Left ventricle myocardium inferior (tissue), 1 donor: ENCODE results near the gene GULP1. TPM values are rescaled to one million over a fixed set of nuclear protein-coding genes. Genes with fewer than 3 reads are reported as not detected.
A peak's percentile ranks its signal among the peaks of the same experiment; 100 is the strongest.

ENCODE experiments used
- DNase-seq: peaks from one replicate; pipeline ENCODE4 v3.0.0-alpha.2; 2020
- H3K27ac ChIP-seq: fragments of 200-600 bp; replicated peaks from 2 replicates; pipeline ENCODE4 v1.8.0; 2021
- H3K27me3 ChIP-seq: fragments of 200-600 bp; 2 replicates; pipeline ENCODE4 v1.8.0; 2021; ENCODE audit warnings: low read depth
- H3K36me3 ChIP-seq: fragments of 200-600 bp; 2 replicates; pipeline ENCODE4 v1.8.0; 2021
- H3K4me1 ChIP-seq: fragments of 200-600 bp; 2 replicates; pipeline ENCODE4 v1.8.0; 2021
- H3K4me3 ChIP-seq: fragments of 200-600 bp; 2 replicates; pipeline ENCODE4 v1.8.0; 2021; ENCODE audit warnings: mild to moderate bottlenecking, moderate library complexity
- H3K9me3 ChIP-seq: fragments of 200-600 bp; replicated peaks from 2 replicates; pipeline ENCODE4 v1.8.0; 2021
- intact Hi-C: fragments of 100-400 bp; cut with micrococcal nuclease; formaldehyde crosslinking; loops from one replicate; pipeline ENCODE4 v1.11.0; 2022
- total RNA-seq: library from RNA; stranded (reverse); fragmentation: NEBNext Ultra II Directional; extraction: Animal tissue kit (Norgen Biotek cat#: 25700); gene quantifications from one replicate; pipeline ENCODE4 v1.2.1, GENCODE V29; 2021
- TF ChIP-seq, protein P1 (sequence below): fragments of 200-600 bp; IDR thresholded peaks from 2 replicates; pipeline ENCODE4 v1.8.0; 2021; ENCODE audit warnings: antibody characterized with exemption, mild to moderate bottlenecking, borderline replicate concordance
- donor health status: DM: no; HTN: yes; CAD: no; lungs with severe emphysema.

The GULP1 gene
- total RNA-seq, 1 donor from 2014 or later: 5.7 TPM

DNA sequence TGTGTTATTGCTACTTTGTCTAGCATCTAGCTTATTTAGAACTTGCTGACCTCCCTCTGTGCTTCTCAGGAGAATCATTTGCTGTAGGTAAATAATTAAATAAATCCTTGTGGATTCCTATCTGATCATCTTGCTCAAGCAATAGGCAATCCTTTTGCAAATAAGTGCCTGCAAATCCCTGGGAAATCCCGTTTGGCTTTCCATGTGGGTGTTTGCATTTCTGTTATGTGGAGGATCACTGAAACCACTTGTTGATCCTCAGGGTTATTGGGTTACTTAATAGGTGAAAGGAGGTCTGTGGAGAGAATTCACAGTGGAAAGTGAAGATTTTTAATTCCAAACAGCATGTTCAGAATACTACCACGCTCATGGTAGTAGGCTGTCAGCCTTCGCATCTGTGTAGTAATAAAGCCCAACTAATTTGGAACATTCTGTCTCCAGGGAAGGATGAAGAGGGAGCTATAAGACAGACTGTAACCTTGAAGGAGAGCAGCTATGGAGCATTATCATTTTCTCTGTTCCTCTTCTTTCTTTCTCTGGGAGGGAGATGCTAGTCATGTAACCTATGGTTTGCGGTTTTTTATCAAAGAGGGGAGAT, 72.5 kb downstream of the GULP1 start:
- TF ChIP-seq, protein P1, sequence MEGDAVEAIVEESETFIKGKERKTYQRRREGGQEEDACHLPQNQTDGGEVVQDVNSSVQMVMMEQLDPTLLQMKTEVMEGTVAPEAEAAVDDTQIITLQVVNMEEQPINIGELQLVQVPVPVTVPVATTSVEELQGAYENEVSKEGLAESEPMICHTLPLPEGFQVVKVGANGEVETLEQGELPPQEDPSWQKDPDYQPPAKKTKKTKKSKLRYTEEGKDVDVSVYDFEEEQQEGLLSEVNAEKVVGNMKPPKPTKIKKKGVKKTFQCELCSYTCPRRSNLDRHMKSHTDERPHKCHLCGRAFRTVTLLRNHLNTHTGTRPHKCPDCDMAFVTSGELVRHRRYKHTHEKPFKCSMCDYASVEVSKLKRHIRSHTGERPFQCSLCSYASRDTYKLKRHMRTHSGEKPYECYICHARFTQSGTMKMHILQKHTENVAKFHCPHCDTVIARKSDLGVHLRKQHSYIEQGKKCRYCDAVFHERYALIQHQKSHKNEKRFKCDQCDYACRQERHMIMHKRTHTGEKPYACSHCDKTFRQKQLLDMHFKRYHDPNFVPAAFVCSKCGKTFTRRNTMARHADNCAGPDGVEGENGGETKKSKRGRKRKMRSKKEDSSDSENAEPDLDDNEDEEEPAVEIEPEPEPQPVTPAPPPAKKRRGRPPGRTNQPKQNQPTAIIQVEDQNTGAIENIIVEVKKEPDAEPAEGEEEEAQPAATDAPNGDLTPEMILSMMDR: no peak
- intact Hi-C loops: loop anchor here (10.0 kb wide), 1 partner anchor 69 kb away; the partner anchor contains the start of gene GULP1
- H3K36me3 ChIP-seq: no peaks in the 10 kb centered on the region
- H3K4me3 ChIP-seq: no peak overlapping the region
- H3K9me3 ChIP-seq: no peaks in the 10 kb centered on the region
- no peaks in the 10 kb centered on the region for H3K4me1 ChIP-seq
- no peak for DNase-seq
- H3K27ac ChIP-seq: no peak overlapping the region
- H3K27me3 ChIP-seq: no peaks in the 10 kb centered on the region

DNA sequence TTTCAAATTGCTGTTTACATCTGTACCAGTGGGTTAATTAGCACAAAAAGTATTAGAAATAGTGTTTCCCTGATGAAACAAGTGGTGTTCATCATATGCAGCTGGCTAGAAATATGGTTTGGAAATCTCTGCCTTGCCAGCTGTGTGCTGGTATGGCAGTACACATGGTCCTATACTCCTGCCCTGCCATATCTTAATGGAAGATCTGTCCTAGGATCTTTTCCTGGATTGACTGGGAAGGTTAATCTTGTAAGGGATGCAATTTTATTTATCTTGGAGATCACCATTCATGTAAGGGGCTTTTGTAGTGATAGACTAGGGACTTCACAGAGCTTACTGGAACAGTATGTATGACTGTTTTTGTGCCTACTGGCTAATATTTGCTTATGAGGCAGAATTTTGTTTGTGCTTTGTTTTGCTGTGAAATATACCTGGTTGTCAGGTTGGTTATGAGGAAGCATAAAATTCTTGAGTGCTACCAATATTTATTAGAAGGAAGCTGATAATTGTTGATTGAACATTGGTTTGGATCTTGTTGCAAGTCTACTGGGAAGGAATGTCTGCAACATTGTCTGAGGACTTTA, 73.5 kb downstream of the GULP1 start:
- TF ChIP-seq, protein P1: no peak
- H3K36me3 ChIP-seq: no peaks in the 10 kb centered on the region

DNA sequence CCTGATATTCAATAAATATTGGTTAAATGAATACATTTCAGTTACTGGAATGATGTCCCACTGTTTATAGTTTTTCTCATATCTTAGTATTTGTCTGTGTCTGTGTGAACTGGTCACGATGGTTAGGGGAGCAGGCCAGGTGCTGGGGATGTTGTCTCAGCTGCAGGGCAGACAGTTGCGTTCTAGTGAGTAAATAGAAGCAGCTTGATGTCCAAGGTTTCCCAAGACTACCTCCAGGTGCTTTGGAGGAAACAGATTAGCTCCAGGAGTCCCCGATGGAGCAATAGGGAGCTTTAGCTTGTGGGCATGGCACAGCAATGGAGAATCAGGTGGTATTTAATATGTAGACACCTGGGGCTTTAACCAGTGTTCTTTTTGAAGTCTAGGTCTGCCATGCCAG, 75.5 kb downstream of the GULP1 start:
- no peak for DNase-seq
- Histone ChIP-seq H3K27ac (no peak overlapping the region), H3K27me3 (no peaks in the 10 kb centered on the region), H3K4me1 (no peaks in the 10 kb centered on the region), H3K4me3 (no peak overlapping the region), H3K36me3 (no peaks in the 10 kb centered on the region), H3K9me3 (no peaks in the 10 kb centered on the region)
- TF ChIP-seq, protein P1: no peak
- intact Hi-C loops: loop anchor here (10.0 kb wide), 1 partner anchor 72 kb away; the partner anchor contains the start of gene GULP1

More for the DNA sequence above, 73.5 kb downstream of the GULP1 start:
- H3K4me3 ChIP-seq: no peak overlapping the region
- no peak for DNase-seq
- H3K27me3 ChIP-seq: no peaks in the 10 kb centered on the region
- no peak overlapping the region for H3K27ac ChIP-seq
- no peaks in the 10 kb centered on the region for H3K4me1 ChIP-seq
- intact Hi-C loops: loop anchor here (10.0 kb wide), 1 partner anchor 70 kb away; the partner anchor contains the start of gene GULP1
- H3K9me3 ChIP-seq: no peaks in the 10 kb centered on the region

DNA sequence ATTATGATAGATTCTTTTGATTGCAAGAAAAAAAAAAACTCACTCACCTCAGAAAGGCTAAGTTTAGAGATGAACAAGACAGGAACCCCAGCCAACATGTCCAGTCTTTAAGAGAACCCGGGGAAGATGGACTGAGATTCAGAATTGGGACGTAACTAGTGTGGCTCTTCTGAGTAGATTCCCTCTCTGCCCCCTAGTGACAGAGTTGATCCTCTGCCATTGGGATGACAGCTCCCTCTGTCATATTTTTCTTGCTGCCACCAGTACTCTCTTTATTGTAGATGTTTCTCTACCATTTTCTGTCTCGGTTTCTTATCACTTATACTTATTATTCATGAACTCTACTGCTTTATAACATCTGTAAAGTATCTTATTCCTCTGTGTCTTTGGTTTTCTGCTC, 77.7 kb downstream of the GULP1 start:
- DNase-seq: no peak
- Histone ChIP-seq H3K9me3 (no peaks in the 10 kb centered on the region), H3K4me1 (no peaks in the 10 kb centered on the region), H3K27ac (no peak overlapping the region), H3K36me3 (no peaks in the 10 kb centered on the region), H3K4me3 (no peak overlapping the region), H3K27me3 (no peaks in the 10 kb centered on the region)
- TF ChIP-seq, protein P1: peak; percentile 86
- intact Hi-C loops: loop anchor here (10.0 kb wide), 1 partner anchor 75 kb away; the partner anchor contains the start of gene GULP1

DNA sequence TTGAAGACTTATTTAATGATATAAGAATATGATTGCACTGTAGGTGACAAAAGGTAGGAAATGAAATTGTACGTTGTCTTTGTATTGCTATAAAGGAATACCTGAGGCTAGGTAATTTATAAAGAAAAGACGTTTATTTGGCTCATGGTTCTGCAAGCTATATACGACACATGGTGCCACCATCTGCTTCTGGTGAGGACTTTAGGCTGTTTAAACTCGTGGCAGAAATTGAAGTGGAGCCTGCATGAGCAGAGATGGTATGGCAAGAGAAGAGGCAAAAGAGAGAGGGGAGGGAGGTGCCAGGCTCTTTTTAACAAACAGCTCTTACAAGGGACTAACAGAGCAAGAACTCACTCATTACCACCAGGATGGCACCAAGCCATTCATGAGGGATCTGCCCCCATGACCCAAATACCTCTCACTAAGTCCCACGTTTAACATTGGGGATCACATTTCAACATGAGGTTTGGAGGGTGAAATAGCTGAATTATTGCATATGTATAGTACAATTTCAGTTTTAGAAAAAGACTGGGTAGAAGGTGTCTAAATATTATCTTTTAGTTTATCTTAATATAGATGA, 86.8 kb downstream of the GULP1 start:
- TF ChIP-seq, protein P1: no peak
- Histone ChIP-seq H3K4me1 (peaks cover 16% of the 10 kb centered on the region), H3K27ac (no peak overlapping the region), H3K4me3 (no peak overlapping the region), H3K36me3 (no peaks in the 10 kb centered on the region), H3K27me3 (no peaks in the 10 kb centered on the region), H3K9me3 (no peaks in the 10 kb centered on the region)
- intact Hi-C loops: no loop called here
- no peak for DNase-seq
